Measurements from ENCODE around the gene FHL2.

DNA sequence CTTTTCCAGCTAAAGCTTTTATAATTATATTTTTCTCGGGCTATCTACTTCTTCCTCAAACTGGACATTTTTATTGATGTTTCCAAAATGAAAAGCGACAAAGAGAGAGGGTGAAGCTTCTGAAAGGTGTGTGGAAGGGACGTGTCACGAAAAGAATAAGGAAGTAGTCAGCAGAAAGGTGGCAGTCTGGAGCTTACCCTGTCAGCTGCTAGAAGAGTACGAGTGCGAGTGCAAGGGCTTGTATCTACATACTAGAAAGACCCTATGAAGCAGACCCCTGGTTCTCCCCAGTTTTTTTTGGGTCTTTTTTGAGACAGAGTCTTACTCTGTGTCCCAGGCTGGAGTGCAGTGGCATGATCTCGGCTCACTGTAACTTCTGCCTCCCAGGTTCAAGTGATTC lies 14.6 kb downstream of the FHL2 start:
- TF ChIP-seq, protein P1, sequence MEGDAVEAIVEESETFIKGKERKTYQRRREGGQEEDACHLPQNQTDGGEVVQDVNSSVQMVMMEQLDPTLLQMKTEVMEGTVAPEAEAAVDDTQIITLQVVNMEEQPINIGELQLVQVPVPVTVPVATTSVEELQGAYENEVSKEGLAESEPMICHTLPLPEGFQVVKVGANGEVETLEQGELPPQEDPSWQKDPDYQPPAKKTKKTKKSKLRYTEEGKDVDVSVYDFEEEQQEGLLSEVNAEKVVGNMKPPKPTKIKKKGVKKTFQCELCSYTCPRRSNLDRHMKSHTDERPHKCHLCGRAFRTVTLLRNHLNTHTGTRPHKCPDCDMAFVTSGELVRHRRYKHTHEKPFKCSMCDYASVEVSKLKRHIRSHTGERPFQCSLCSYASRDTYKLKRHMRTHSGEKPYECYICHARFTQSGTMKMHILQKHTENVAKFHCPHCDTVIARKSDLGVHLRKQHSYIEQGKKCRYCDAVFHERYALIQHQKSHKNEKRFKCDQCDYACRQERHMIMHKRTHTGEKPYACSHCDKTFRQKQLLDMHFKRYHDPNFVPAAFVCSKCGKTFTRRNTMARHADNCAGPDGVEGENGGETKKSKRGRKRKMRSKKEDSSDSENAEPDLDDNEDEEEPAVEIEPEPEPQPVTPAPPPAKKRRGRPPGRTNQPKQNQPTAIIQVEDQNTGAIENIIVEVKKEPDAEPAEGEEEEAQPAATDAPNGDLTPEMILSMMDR (optimal IDR thresholded peaks at IDR 0.05 in 1 of 3, IDR thresholded peaks at IDR 0.05 in 1 of 3, conservative IDR thresholded peaks at IDR 0.05 in 1 of 3; ENCODE audit: extremely low read depth in 1 of 3, insufficient read depth in 2 of 3, low read length in 3 of 3) = no peak
- no peak for TF ChIP-seq EZH2 (IDR thresholded peaks at IDR 0.05; ENCODE audit: low read length)
